Measurements from ENCODE around the gene TBC1D21.

TBC1D21 gene

DNA sequence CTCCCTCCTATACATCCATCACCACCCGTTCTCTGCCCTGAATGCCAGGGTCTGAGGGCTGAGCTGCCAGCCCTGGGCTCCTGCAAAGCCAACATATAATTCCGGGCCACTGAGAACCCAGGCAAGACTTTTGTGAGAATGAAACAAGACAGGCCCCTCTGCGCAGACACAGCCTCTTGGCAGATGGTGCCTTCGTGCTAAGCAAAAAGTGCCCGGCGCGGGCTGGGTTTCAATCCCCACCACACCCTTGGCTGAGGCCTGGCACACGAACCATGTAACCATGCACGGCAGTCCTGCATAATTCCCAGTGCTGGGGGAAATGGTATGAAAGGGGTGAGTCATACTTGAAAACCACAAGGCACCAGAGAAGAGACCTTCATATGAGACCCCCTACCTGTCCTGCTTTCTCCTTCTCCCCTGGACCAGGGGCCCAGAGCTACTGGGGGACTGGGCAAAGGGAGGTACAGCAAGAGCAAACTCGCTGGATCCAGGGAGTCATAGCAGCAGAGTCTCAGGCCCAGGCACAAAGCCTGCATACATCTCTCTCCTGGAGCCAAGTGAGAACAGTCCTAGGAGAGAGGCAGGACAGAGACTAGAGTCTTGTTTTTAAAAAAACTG lies 26.8 kb downstream of the TBC1D21 start:
- H3K36me3 ChIP-seq (ENCODE audit: insufficient read depth, low read length): no peaks in the 10 kb centered on the region
- H3K4me3 ChIP-seq (ENCODE audit: low read length): no peak overlapping the region
- H3K4me1 ChIP-seq (ENCODE audit: insufficient read depth, low read length): peaks cover 4% of the 10 kb centered on the region
- H3K9me3 ChIP-seq (ENCODE audit: low read length): peaks cover 5% of the 10 kb centered on the region
- peaks cover 12% of the 10 kb centered on the region for H3K27me3 ChIP-seq (ENCODE audit: insufficient read depth, low read length)
- H2AFZ ChIP-seq (ENCODE audit: low read depth, low read length): no peak overlapping the region

DNA sequence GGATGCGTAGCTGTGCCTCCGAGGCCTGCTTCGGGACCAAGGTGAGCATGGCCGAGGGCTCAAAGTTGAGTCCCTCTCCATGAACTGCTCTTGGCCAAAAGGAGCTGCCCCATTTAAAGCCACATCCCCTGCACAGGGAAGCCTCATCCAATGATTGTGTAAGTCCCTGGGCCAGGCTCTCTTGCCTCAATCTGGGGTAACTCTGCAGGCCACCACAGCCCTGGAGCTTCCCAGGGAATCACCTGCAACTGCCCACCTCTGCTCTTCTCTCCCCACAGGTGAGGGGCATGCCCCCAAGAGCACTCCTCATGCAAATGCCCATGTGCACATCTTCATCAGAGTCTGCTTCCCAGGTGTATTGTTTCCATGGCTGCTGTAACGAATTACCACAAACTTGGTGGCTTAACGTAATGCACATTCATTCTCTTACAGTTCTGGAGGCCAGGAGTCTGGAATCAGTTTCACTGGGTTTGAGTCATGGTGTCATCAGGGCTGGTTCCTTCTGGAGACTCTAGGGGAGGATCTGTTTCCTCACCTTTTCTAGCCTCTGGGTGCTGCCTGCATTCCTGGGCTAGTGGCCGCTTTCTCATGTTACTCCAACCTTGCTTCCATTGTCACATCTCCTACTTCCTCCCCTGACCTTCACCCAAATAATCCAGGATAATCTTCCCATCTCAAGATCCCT lies 27.9 kb downstream of the TBC1D21 start:
- no peaks in the 10 kb centered on the region for H3K4me1 ChIP-seq (ENCODE audit: insufficient read depth, low read length)
- H3K9me3 ChIP-seq (ENCODE audit: low read length): peaks cover 5% of the 10 kb centered on the region
- no peak overlapping the region for H3K4me3 ChIP-seq (ENCODE audit: low read length)
- H3K36me3 ChIP-seq (ENCODE audit: insufficient read depth, low read length): no peaks in the 10 kb centered on the region
- no peak overlapping the region for H2AFZ ChIP-seq (ENCODE audit: low read depth, low read length)
- H3K27me3 ChIP-seq (ENCODE audit: insufficient read depth, low read length): peaks cover 12% of the 10 kb centered on the region

DNA sequence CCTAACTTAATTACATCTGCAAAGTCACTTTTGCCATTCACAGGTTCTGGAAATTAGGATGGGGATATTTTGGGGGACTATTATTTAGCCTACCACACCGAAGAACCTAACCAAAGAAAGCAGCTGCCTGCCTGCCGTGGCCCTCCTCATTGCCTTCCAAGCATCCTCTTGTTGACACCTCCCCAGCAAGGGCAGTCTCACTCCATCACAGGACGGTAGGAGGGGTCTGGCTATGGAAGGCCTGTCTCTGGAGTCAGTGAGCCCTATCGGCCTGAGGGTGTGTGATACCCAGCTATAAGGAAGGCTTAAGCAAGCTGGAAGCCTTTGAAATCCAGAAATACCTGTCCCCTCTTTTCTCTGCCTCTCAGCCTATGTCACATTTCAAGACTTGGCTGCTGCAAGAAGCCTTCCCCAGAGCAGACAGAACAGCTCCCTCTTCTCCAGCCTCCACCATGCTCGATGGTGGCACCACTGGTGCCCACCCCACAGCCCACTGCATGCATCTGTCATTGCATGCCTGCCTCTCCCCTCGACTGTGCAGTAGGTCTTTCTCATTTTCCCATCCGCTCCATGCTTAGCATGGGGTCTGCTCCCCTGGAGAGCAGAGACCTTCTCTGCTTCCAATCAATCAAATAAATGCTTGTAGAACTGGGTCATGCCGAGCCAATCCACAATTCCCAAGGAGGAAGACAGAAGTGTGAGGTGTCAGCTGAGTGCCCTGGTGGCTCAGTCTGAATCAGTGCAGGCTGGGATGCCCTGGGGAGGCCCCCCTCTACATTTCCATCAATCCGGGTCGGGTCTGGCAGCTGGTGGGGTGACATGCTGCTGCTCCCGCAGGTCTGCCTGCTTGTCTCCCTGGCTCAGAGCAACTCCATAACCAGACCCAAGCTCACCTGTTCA lies 29.0 kb downstream of the TBC1D21 start:
- Histone ChIP-seq H3K4me1 (ENCODE audit: insufficient read depth, low read length) (no peaks in the 10 kb centered on the region), H2AFZ (ENCODE audit: low read depth, low read length) (no peak overlapping the region), H3K9me3 (ENCODE audit: low read length) (peaks cover 5% of the 10 kb centered on the region), H3K4me3 (ENCODE audit: low read length) (no peak overlapping the region), H3K36me3 (ENCODE audit: insufficient read depth, low read length) (no peaks in the 10 kb centered on the region), H3K27me3 (ENCODE audit: insufficient read depth, low read length) (peaks cover 12% of the 10 kb centered on the region)

DNA sequence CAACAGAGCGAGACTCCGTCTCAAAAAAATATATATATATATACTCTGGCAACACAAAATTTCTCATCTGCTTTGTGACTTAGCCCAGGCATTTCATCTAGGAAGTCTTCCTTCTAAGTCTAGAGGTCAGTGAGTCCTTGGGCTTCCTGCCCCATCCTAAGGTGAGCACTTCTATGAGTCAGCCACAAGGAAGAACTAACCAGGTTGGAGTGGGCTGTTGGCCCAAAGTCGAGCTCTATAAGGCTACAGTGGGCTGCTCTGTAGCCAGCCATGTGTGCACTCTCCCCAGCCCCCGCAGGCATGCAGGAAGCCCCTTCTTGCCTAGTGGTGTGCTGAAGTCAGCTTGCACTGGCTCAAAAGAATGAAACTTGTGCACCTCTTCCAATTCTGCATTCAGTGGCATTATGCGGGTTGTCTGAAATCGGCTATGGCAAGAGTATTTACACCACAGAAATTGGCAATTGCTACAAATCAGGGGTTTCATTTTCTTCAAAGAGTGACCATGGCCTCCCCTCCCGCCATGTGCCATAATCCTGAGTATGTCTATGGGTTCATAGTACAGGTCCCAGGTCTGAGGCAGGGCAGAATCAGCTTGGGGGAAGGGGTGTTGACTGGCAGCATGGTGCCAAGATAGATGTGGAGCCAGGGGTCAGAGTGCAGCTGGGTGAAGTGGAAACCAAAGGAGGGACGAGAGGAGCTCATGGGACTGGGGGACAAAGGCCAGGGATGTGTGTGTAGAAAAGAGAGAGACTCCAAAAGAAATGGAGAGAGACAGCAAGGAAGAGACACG lies 30.9 kb downstream of the TBC1D21 start:
- Histone ChIP-seq H3K27me3 (ENCODE audit: insufficient read depth, low read length) (peaks cover 12% of the 10 kb centered on the region), H3K9me3 (ENCODE audit: low read length) (peaks cover 5% of the 10 kb centered on the region), H3K4me1 (ENCODE audit: insufficient read depth, low read length) (no peaks in the 10 kb centered on the region), H3K36me3 (ENCODE audit: insufficient read depth, low read length) (no peaks in the 10 kb centered on the region), H2AFZ (ENCODE audit: low read depth, low read length) (no peak overlapping the region), H3K4me3 (ENCODE audit: low read length) (no peak overlapping the region)

DNA sequence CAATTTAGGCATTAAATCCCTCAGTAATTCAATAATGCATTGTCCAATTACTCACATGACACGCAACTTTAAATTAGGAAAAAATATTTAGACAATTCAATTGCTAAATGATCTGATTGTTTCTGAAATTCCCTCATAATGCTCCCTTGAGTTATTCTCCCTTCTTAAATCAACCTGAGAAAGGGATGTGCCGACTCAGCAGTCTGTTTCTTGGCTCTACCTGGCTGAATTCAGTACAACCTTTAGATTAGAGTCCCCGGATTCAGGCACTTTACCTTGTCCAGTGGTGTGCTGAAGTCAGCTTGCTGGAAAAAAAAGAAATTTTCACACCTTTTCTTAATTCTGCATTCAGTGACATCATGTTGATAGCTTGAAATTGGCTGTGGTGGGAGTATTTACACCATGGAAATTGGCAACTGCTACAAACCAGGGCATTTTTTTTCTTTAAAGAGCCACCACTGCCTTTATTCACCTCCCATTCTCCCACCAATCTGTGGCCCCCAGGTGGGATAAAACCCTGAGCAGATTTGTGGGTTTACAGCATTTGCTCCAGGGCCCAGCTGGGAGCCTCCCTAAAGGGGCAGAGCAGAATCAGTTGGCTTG lies 32.0 kb downstream of the TBC1D21 start:
- H3K4me1 ChIP-seq (ENCODE audit: insufficient read depth, low read length): no peaks in the 10 kb centered on the region
- H3K9me3 ChIP-seq (ENCODE audit: low read length): peaks cover 5% of the 10 kb centered on the region
- H2AFZ ChIP-seq (ENCODE audit: low read depth, low read length): no peak overlapping the region
- no peak overlapping the region for H3K4me3 ChIP-seq (ENCODE audit: low read length)
- peaks cover 11% of the 10 kb centered on the region for H3K27me3 ChIP-seq (ENCODE audit: insufficient read depth, low read length)
- H3K36me3 ChIP-seq (ENCODE audit: insufficient read depth, low read length): no peaks in the 10 kb centered on the region

DNA sequence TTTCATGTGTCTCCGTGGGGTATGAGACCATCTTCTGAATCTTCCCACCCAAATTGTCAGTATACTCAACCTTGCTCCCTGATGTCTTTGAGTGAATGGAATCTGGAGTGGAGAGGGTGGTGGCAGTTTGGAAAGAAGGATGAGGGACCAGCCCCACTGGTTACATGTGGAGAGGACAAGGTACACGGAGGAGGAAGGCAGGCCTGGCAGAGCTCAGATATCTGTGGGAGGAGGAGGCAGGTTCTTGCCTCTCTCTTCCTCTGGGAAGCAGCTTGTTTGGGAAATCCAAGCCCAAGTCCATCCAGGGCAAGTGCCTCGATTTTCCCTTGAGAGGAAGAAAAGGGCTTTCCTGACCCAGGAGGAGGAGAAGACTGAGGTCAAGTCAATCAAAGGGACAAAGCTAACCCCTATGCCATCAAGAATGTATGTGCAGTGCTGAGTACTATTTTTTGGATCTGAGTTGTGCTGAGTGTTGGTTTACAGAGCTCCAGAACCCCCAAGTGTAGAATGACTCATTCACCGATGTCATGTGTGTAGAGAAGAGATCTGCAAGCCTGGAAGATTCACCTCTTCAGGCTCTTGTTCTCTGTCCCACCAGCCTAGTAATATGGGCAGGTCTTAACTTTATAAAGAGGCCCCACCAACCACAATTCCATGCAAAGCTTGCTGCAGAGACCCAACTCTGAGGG lies 33.1 kb downstream of the TBC1D21 start:
- Histone ChIP-seq H2AFZ (ENCODE audit: low read depth, low read length) (no peak overlapping the region), H3K36me3 (ENCODE audit: insufficient read depth, low read length) (no peaks in the 10 kb centered on the region), H3K27me3 (ENCODE audit: insufficient read depth, low read length) (peaks cover 13% of the 10 kb centered on the region), H3K4me1 (ENCODE audit: insufficient read depth, low read length) (peaks cover 3% of the 10 kb centered on the region), H3K9me3 (ENCODE audit: low read length) (peaks cover 5% of the 10 kb centered on the region), H3K4me3 (ENCODE audit: low read length) (no peak overlapping the region)

DNA sequence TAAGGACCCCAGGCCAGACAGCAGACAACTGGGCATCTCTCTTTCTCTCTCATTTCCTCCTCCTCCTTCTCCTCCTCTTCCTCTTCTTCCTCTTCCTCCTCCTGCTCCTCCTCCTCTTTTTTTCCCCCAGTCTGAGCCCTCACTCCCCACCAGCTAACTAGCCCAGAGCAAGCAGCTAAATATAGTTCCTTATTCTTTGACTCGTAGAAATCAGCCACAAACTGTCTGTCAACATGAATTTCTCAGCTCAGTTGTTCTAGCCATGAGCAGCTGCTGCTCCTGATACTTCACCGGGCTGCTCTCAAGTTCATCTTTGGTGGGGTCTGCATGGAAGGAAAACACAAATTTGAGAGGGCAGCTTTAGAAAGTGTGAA lies 33.7 kb downstream of the TBC1D21 start:
- no peak overlapping the region for H3K4me3 ChIP-seq (ENCODE audit: low read length)
- H3K9me3 ChIP-seq (ENCODE audit: low read length): peaks cover 5% of the 10 kb centered on the region
- H3K4me1 ChIP-seq (ENCODE audit: insufficient read depth, low read length): peaks cover 3% of the 10 kb centered on the region
- H3K27me3 ChIP-seq (ENCODE audit: insufficient read depth, low read length): peaks cover 13% of the 10 kb centered on the region
- no peak overlapping the region for H2AFZ ChIP-seq (ENCODE audit: low read depth, low read length)
- H3K36me3 ChIP-seq (ENCODE audit: insufficient read depth, low read length): no peaks in the 10 kb centered on the region

DNA sequence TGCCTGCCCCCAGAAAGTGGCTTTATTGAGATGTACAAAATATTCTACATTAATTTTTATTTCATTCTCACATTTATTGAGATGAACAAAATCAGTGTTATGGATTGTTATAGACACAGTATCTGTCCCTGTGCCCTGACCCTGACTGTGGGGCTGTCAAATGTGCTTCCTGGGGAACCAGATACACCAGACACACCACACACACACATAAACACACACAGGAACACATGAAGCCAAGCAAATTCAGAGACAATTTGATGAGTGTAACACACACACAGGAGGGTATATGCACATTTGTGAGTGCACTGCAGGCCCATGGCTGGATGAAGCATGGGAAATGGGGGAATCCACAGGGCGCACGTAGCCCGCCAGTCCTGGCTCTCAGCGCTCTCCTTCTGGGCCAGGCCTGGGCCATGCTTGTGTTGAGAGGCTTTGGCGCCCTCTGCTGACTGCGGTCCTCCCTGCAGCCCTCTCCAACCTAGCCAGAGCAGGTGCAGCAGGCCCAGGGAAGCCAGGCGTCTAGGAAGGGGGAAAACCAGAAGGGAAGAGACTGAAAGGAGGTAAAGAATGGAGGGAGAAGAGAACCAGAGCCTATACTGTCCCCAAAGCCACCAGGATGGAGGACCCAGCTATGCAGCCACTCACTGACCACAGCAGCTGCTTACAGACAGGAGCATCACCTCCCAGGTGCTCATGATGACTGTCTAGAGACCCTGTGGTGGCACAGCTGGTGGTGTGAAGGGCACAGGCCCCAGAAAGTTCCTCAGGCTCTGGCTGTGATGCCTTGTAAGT lies 34.9 kb downstream of the TBC1D21 start:
- Histone ChIP-seq H3K4me1 (ENCODE audit: insufficient read depth, low read length) (peaks cover 3% of the 10 kb centered on the region), H3K9me3 (ENCODE audit: low read length) (peaks cover 5% of the 10 kb centered on the region), H3K36me3 (ENCODE audit: insufficient read depth, low read length) (no peaks in the 10 kb centered on the region)

DNA sequence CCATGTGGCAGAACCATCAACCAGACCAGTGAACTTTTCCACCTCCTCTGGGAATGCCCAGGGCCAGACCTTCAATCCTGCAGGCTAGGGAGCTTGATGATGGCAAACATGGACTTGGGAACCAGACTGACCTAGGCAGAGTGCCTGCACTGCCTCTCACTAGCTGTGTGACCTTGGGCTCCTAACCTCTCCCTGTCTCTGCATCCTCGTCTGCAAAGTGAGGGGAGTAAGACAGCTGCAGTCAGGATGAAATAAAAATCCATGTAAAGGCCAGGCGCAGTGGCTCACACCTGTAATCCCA lies 35.4 kb downstream of the TBC1D21 start:
- Histone ChIP-seq H2AFZ (ENCODE audit: low read depth, low read length) (no peak overlapping the region), H3K27me3 (ENCODE audit: insufficient read depth, low read length) (peaks cover 5% of the 10 kb centered on the region), H3K9me3 (ENCODE audit: low read length) (peaks cover 5% of the 10 kb centered on the region), H3K36me3 (ENCODE audit: insufficient read depth, low read length) (no peaks in the 10 kb centered on the region), H3K4me3 (ENCODE audit: low read length) (no peak overlapping the region), H3K4me1 (ENCODE audit: insufficient read depth, low read length) (peaks cover 3% of the 10 kb centered on the region)

More for the DNA sequence above, 34.9 kb downstream of the TBC1D21 start:
- no peak overlapping the region for H2AFZ ChIP-seq (ENCODE audit: low read depth, low read length)
- H3K4me3 ChIP-seq (ENCODE audit: low read length): no peak overlapping the region
- peaks cover 5% of the 10 kb centered on the region for H3K27me3 ChIP-seq (ENCODE audit: insufficient read depth, low read length)

DNA sequence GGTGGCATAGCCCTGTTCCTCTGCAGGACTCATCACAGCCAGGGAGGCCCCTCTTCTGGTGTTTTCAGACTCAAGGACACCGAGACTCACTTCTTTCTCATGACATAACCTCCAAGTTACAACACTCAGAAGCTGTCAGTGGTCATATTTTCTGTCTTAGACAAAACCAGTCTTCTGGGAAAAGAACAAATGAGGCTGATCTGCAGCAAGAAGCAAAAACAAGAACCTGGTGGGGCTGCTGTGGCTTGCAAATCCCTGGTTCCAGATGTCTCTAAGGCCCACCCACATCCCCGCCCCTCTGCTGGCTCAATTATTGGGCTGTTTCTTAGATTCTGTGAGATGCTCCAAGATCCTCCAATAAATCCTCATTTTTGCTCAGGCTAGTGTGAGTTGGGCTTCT lies 36.3 kb downstream of the TBC1D21 start:
- Histone ChIP-seq H3K36me3 (ENCODE audit: insufficient read depth, low read length) (no peaks in the 10 kb centered on the region), H3K4me1 (ENCODE audit: insufficient read depth, low read length) (peaks cover 3% of the 10 kb centered on the region), H3K27me3 (ENCODE audit: insufficient read depth, low read length) (peaks cover 5% of the 10 kb centered on the region), H2AFZ (ENCODE audit: low read depth, low read length) (no peak overlapping the region), H3K4me3 (ENCODE audit: low read length) (no peak overlapping the region), H3K9me3 (ENCODE audit: low read length) (peaks cover 1% of the 10 kb centered on the region)

DNA sequence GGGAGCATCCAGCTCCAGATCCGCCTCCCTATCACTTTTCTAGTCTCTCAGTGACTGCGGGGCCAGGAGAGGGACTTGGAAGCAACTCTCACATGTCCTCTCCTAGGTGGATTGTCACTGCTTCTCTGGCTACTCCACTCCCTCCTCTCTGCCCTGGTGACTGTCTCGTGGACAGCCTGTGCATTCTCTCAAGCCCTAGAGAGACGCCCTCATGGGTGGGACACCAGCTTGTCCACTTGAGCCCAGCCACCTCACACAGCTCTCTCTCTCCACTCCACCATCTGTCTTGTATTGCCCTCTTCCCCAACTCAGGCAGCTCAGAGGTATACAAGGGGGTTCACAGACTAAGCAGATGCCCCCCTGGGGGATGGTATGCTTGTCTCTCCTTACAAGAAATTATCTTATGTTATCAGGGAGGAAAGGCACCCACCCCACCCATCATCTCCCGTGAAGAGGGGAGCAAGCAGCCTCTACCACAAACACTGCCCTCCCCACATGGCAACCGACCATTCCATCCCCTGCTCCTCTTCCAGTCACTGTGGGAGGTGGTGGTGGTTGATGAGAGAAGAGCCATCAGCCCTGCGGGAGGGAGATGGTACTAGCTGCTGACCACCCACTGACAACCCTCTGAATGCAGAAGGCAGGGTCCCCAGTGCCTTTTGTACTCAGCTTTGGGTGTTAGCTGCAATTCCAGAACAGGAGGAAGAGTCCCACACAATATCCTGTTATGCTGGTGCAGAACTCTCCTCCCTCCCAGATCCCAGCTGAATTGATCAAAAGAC lies 37.3 kb downstream of the TBC1D21 start:
- H3K9me3 ChIP-seq (ENCODE audit: low read length): no peaks in the 10 kb centered on the region
- H3K36me3 ChIP-seq (ENCODE audit: insufficient read depth, low read length): no peaks in the 10 kb centered on the region
- peaks cover 9% of the 10 kb centered on the region for H3K4me1 ChIP-seq (ENCODE audit: insufficient read depth, low read length)
- H3K4me3 ChIP-seq (ENCODE audit: low read length): no peak overlapping the region
- no peak overlapping the region for H2AFZ ChIP-seq (ENCODE audit: low read depth, low read length)
- H3K27me3 ChIP-seq (ENCODE audit: insufficient read depth, low read length): peaks cover 5% of the 10 kb centered on the region

Measured in neuron (in vitro differentiated cells).